GM19351 (cell line): ENCODE measurements around the gene BGN.
A peak's percentile ranks its signal among the peaks of the same experiment; 100 is the strongest.

Experiments
- ATAC-seq: cut with Tn5 transposase; IDR thresholded peaks from one replicate; pipeline ENCODE4 v1.9.1; 2021; ENCODE audit warnings: mild to moderate bottlenecking, moderate library complexity; ENCODE audit not compliant: unreplicated experiment

BGN gene

DNA sequence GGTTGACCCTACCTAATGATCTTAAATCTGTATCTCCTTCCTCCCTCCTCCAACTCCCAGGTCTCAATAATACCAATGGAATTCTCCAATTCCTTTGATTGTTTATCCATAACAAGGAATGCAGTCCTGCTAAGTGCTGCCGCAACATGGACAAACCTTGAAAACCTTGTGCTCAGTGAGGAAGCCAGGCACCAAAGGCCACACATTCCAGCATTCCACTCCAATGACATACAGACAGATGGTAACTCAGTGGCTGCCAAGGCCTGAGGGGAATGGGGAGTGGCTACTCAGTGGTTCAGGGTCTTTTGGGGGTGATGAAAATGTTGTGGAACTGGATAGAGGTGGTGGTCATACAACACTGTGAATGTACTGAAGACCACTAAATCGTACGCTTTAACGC, 34.8 kb upstream of the BGN start:
- no peak for ATAC-seq

DNA sequence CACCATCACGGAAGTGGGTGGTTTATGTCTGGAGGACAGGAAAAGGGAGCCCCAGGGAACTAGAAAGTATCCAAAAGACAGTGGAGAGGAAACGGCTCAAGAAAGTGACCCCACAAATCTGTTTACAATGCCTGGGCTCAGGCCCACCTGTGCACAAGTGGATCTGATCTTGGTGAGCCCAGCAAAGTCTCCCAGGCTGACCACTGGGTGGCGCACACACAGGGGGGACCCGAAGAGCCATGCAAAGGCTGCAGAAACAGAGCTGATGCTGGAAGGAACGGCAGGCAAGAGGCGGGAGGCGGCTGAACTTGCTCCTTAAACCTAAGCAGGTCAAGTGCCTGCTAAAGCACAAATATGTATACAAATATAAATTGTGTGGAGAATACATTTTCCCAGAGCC, 34.0 kb upstream of the BGN start:
- peak; percentile 66 for ATAC-seq

DNA sequence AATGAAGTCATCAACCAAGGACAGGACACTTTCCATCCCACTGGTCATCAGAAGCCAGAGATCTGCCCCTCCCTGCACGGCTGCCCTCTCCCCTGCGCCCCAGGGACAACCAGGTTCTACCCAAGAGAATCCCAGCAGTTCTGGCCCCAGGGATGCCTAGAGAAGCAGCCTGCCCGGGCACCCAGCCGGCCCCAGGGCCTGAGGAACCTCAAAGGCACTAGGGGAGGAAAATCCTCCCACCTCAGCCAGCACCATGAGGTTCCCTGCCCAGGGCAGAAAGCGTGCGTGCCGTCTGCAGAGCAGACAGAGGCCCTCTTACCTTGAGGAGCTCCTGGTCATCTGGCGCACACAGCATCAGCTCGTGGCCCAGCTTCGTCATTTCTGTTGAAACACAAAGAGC, 32.5 kb upstream of the BGN start:
- ATAC-seq: no peak

DNA sequence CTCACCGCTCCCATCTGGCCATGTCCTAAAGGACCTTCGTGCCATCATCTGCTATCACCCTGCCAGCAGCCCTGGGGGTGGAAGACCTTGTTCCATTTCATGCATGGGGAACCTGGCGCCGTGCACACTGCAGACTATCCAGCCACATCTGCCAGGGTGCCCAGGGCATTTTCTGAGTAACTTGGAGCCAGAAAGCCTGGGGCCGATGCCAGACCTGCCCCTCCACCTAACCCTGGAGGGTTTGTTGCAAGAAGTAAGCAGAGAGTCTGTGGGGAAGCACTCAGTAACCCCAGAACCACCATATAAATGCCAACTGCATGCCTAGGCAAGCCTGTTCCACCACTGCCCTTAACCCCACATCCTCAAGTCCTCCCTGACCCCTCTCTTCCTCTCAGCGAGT, 31.7 kb upstream of the BGN start:
- ATAC-seq: no peak

DNA sequence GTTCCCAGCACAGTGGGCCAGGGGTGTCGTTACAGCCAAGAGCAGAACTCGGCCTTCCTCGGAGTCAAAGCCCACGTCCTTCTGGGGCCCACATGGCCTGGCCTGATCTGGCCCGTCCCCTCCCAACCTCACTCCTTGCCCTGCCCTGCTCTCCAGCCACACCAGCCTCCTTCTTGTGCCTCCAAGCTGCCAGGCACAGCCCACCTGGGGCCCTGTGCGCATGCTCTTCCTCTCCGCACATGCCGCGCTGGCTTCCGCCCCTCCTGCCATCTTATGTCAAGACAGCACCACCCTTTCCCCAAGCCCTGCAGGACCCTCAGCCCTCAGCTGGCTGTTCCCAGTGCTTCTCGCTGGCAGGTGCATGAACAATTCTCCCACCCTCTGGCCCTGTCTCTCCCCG, 31.2 kb upstream of the BGN start:
- ATAC-seq: no peak

DNA sequence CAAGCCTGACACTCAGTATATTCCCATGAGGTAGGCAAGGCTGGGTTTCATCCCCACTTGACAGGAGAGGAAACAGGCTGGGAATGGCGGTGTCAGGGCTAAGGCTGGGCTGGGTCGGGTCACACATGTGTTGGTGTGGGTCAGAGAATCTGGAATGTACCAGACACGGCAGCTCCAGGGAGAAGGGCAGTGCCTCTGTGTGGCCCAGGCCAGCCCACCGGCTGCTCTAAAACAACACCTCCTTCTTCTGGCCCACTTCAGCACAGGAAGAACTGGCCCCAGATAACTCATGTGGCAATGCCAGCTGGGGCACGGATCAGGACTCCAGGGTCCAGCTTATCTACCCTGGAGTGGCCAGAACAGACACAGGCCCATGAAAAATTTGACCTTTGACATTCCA, 30.7 kb upstream of the BGN start:
- no peak for ATAC-seq

DNA sequence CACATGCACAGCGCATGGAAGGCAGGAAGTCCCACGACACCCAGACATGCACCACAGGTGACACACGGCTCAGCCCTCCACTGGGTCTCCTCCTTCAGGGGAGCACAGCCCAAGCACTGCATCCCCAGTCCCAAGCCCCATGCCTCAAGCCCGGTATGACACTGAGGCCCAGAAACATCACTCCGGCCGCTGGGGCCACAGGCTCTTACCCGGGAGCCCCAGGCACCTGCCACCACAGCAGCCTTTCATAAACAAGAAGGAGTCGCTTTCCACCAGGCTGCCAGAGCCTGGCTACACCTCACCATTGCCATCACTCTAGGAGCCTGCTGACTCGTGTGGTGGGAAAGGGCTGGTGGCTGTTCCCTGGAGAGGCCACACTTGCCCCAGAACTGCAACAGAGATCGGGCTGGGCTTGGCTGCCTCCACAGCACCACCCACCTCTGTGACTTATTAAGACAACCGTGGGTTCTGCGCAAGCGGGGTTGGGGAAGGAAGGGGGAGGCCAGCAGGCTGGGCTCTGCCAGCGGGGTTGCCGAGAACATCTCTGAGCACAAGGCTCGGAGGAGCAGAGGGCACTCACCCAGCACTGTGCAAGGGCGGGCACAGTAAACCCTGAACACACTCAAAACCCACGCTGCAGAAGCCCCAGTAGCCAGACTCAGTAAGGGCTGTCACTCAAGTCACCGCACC, 28.9 kb upstream of the BGN start:
- no peak for ATAC-seq

DNA sequence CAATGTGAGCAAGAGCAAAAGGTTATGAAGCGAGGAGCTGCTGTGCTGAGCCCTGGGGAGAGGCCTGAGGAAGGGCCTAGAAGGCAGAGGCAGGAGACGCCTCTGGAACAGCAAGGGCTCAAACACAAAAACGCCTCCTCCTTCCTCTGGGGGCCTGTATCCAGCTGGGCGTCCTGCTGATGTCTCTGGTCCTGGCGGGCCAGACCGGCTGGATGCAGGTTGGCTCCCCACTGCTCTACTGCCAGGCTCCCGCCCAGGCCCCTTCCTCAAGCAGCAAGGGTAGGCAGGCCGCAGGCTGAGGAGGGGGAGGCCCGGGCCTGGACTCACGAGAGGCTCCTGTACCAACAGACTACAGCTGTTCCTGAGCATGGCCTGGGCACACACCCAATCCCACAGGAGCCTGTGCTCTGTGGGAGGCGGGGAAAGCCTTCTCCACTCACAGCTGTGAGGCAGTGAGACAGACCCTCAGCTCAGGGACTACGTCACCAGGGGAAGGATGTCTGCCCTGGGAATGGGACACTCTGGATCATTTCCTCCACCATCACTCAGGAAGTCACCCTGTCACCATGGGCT, 26.7 kb upstream of the BGN start:
- no peak for ATAC-seq

DNA sequence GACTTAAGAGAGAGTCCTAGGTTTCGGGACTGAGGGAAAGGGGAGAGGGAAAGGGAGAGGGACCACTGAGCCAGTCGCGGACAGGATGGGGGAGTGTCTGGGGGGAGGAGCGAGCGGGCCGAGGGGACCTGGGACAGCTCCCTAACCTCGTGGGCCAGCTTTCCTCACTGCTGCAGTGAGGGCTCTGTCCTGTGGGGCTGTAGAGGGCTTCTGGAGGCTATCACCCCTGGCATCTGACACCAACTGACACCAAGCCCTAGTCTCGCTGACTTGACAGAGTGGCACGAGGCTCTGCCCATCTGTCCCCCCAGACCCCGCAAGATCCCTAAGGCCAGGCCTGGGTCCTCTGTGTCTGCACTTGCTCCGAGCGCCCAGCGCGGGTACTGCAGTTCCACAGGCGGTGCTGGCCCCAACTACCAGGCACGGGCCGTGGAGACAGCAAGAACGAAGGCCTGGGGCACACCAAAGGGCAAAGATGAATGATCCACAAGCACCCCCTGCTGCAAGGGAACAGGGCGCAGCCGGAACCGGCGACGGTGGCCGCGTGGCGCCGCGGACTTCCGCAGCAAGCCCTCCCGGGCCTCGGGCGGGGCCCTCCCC, 24.9 kb upstream of the BGN start:
- ATAC-seq: peak; percentile 38

DNA sequence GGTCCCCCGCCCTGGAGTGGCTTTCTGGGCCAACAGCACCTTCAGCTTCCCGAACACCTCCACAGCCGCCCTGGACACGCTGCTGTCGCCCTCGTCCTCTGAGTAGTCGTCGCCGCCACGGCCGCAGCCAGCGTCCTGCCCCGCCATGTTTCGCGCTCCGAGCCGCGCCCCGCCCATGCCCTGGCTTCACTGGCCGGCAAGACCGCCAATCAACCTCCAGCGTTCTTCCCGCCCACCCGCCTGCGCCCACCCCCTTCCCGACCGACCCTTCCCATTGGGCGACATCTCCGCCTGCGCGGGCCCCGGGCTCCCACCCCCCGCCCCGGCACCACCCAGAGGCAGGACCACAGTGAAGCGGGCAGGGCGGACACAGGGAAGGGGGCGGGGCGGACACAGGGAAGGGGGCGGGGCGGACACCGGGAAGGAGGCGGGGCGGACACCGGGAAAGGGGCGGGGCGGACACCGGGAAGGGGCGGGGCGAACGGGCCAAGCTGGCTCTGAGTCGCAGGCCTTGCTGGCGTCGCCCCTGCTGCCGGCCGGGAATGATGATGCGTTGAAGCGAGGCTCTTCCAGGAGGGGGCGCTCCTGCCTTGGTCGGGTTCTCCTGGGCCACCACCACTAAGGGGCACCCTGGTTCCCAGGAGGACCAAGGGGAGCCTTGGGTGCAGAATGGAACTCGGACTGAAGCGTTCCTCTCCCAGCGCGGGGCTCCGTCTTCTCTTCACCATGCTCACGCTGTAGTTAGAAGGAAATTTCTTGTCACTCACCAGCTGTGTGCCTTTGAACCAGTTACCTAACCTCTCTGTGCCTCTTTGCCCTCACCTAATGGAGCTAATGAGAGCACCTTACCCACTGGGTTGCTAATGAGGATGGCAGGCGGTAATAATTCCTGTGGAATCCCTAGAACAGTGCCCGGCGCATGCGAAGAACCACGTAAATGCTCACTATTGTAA, 24.1 kb upstream of the BGN start, which contains the start of gene HAUS7:
HAUS7 (minus strand) TSS at position 166 of the 953 bp plus-strand sequence; CDS start at position 147, 19 bp downstream.
- peak; percentile 73 for ATAC-seq

DNA sequence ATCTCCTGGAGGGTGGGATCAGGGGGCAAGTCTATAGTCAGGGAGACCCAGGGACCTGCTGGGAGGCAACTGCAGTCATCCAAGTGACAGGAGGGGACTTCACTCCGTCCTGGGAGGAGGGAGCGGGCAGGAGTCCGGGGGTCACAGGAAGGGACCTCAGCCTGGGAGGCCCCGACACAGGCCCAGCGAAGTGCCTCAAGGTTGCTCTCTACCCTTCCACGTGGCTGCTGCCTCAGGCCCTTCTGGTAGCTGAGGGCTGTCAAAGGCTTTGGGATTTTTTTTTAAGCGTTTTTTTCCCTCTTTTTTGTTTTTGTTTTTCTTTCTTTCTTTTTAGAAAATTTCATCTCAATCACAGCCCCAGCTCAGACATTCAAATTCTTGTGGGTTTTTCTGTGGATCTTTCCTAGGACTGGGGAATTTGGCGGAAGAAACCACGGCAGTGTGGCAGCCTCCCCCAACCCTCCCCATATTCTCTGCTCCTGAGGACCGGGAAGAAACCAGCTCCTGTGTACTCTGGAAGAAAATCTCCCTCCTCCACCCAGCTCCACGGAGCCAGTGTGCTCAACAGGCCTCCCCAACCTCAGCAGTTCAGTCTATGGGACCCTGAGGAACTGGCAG, 23.0 kb upstream of the BGN start:
- no peak for ATAC-seq

DNA sequence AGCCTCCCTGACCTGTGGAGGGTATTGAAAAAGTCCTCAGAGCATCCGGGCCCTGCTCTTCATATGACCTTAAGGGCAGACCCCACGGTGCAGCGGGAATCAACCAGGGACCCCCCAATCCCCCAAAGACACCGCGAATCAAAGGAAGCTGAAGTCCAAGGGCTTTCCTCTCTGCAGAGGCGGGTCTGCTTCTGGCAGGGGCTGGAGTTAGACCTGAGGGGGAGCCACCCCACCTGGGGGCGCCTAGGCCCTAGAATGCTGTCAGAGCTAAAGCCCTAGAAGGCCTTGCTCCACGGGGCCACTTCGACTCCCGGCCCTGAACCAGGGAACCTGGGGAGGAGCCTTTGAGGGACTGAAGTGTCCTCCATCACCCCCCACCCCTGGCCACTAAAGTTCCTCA, 21.7 kb upstream of the BGN start:
- no peak for ATAC-seq

DNA sequence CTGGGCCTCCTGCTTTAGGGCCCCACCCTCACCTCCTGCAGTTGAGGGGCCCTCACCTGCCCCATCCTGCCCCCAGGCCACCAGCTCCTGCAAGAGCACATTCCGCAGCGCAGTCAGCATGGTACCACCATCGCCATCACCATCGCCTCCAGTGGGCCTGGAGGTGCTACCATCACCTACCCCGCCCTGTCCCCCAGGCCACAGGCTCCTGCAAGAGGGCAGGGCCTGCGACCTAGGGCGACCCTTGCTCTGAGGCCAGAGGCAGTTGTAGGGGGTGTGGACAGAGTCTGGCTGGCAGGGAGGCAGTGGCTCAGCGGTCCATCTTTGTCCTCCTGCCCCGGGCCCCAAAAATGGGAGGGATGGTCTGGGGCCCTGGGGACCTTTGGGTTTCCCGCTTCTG, 20.5 kb upstream of the BGN start:
- no peak for ATAC-seq

DNA sequence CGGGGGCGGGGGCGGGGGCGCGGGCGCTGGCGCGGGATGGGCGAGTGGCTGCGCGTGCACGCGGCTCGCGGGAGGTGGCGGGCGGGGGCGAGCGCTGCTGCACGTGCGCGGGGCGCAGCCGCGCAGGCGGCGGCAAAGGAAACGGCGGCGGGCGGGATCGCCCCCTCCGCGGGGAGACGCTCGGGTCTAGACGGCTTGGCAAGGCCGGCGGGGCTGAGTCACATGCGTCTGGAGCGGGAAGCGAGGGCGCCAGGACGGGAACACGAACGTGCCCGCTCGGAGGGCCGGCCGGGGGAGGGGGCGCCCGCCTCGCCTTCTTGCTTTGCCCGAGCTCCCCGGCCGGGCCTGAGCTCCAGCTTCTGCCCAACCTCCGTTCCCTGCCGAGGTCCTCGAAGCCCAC, 20.1 kb upstream of the BGN start:
- ATAC-seq: no peak

DNA sequence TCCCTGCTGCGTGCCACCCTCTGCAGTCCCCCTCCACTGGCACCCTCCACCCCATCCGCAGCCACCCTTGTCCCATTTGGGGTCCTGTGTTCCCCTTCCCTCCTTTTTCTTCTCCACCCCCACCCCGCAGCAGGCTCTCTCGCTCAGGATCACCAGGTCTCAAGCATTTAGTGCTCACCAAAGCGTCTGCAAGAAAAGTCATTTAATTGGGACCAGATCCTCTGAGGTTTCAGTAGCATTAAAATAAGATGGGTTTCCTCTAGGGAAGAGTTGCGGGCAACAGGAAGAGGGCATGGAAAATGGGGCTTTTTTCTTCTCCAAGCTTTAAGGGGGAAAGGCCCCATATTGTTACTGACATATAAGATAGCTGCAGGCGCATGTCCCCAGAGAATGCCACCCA, 19.5 kb upstream of the BGN start:
- ATAC-seq: no peak

DNA sequence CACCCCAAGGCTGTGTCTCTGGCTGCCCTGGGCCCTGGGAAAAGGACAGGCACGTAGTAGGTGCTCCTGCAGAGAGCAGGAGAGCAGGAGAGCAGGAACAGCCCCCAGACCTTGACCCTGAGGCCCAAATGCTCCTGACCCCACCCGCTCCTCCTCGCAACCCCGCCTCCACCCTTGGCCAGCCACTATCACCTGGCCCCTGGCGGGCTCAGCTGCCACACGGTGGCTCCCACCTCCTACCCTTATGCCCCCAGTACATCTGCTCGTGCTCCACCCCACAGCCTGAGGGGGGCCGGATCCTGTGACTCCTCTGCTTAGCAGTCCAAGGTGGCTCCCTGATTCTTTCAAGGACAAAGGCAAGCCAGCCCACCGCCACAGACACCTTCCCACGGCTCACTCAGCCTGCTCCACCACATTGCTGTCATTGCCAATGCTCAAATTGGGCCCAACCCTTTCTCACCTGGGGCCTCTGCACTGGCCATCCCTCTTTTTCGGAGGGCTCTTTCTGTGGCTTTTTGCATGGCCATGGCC, 19.0 kb upstream of the BGN start:
- no peak for ATAC-seq

DNA sequence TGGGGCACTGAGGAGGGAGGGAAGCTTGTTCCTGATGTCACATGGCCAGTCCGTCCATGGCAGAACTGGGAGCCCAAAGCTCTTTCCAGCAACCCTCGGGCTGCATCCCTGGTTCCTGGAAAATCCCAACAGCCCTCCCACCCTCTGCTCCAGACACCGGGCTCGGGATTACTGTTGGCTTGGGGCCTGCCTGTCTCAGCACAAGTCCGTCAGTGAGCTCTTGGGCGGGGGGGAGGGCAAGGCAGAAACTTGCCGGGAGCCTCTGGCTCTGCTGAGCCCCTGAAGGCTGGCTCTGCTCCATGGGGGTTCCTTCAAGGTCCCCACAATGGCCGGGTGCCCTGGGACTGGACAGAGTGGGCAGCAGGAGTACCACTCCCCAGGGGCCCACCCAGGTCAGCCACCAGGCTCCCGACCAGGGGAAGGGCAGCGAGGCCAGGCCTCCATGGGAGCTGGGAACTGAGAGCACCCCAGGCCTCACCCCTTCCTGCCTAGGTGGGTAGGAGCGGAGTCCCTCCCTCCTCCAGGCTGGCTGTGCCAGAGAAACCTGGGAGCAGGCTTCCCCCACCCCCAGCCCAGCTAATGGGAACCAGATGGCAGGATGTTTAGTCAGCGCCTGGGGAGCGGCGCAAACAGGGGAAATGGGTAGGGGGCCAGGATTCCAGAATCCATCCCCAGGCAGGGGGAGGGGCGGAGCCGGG, 18.0 kb upstream of the BGN start:
- no peak for ATAC-seq

DNA sequence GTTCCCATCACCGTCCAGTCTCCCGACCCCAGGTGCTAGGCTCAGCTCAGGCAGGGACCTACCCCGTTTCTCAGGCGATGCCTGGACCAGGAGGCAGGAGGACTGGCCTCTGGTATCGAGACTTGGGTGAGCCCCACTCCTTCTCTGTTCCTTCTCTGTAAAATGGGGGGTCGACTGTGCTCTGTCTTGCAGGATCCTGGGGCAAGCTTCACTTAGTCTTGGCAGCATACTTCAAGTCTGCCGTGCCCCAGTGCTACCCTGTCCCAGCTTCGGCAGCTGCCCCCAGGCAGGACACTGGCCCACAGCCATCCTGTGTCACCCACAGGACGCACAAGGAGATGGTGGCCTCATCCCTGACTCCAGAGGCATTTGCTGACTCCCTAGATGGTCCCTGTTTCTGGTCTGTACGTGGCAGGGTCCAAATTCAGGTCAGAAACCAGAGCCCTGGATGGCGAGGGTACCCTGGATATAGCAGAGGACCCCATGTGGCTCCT, 17.4 kb upstream of the BGN start:
- ATAC-seq: no peak

DNA sequence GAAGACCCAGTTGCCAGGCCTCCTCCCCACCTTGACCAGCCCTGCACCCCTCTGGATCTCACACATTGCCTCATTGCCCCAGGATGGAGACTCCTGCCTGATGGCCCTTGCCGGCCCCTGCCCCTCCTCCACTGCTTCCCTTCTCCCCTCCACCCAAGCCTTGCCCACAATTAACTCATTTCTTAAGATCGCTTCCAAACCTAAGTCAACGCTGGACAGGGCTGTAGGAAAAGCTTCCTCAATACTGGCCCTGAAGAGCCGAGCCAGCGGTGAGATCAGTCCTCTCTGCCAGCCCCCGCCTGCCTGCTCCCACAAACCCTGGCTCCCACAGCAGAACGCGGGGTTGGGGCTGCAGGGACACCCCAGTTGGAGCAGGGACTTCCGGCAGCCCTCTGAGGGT, 16.9 kb upstream of the BGN start:
- ATAC-seq: no peak

DNA sequence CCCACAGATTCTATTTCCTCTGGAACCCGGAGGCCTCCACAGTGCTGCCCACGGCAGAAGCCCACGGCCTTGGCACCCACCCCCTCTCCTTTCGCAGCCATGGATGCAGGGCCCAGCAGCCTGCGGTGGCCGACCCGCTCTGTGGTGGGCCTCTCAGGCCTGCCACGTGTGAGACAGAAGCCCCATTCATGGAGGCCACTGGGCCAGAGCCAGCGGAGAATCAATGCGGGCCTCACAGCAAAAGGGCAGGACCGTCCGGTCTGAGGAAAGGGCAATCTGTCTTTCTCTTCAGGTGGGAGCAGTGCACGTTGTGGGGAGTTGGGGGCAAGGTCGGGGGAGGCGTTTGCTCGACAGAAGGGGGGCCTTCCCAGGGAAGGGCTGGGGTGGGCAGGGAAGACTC, 16.0 kb upstream of the BGN start:
- ATAC-seq: no peak
